HCT116 (cell line): ENCODE measurements around the gene LGALS7. TPM values are rescaled to one million over a fixed set of nuclear protein-coding genes. Genes with fewer than 3 reads are reported as not detected.
"Not testable (repeated sequence)": the region's sequence is repeated elsewhere in the genome, so short reads cannot be mapped to it uniquely, and the experiment has no call there.

Experiments
- ATAC-seq: fragments of 200-7000 bp; cut with Tn5 transposase; 2 replicates; pipeline ENCODE4 v1.9.1; 2020; ENCODE audit warnings: mild to moderate bottlenecking, moderate library complexity
- Bru-seq: library from RNA; stranded (reverse); fragments of 400-500 nt; gene quantifications from one replicate; lab custom pipeline; 2021; lab: Mats Ljungman, UMichigan
- BruChase-seq, 2 experiments: library from RNA; stranded (reverse); fragments of 400-500 nt; gene quantifications; one replicate each; lab custom pipeline; 2021; lab: Mats Ljungman, UMichigan
- BruUV-seq: library from RNA; stranded (reverse); fragments of 400-500 nt; replicated peaks from 2 replicates; lab custom pipeline; 2021; lab: Mats Ljungman, UMichigan
- CTCF ChIA-PET: fragments of 300-600 bp; sonication (Branson Sonifier 250); formaldehyde crosslinking; loops from one replicate; lab custom pipeline; 2021; ENCODE audit warnings: antibody characterized with exemption; lab: Charles Lee
- POLR2A ChIA-PET: fragments of 300-600, 350-600 bp; sonication (Branson Sonifier 250); formaldehyde crosslinking; loops from one replicate; lab custom pipeline; 2021; ENCODE audit warnings: antibody characterized with exemption; lab: Charles Lee
- RAD21 ChIA-PET, 2 experiments: fragments of 300-600 bp; sonication (Branson Sonifier 250); formaldehyde crosslinking; loops; one replicate each; lab custom pipeline; 2023; ENCODE audit warnings: low total read pairs in 2 of 2; ENCODE audit not compliant: uncharacterized antibody in 2 of 2, unreplicated experiment in 2 of 2, low non-redundant PET in 1 of 2; lab: Charles Lee
- DNase-seq: peaks from one replicate; pipeline ENCODE4 v3.0.0-alpha.2; 2010; ENCODE audit warnings: low read depth, low spot score
- H2AFZ ChIP-seq: fragments of 200-600 bp; shearing (Covaris generic), sonication (generic); 2 replicates; pipeline ENCODE4 v1.6.1; 2017; ENCODE audit warnings: low read depth, mixed run types, mixed read lengths, antibody characterized with exemption, low read length; ENCODE audit not compliant: poor library complexity, severe bottlenecking
- H3K27ac ChIP-seq: 2 replicates; pipeline ENCODE4 v1.5.1; 2012; ENCODE audit warnings: low read depth, low read length
- H3K27me3 ChIP-seq: fragments of 200-600 bp; sonication (generic); 2 replicates; pipeline ENCODE4 v1.6.1; 2016; ENCODE audit warnings: mixed run types, low read length, mixed read lengths; ENCODE audit not compliant: insufficient read depth
- H3K36me3 ChIP-seq, 2 experiments: fragments of 200-500 bp in 1 of 2; fragments of 200-600 bp in 1 of 2; sonication (Bioruptor generic) in 1 of 2; sonication (generic) in 1 of 2; 2 replicates each; pipeline versions ENCODE4 v1.5.1 to v1.6.1; 2014 to 2016; ENCODE audit warnings: low read length in 2 of 2, inconsistent platforms in 1 of 2, mixed read lengths in 1 of 2, mixed run types in 1 of 2; ENCODE audit not compliant: insufficient read depth in 2 of 2, control insufficient read depth in 1 of 2
- H3K4me1 ChIP-seq, 2 experiments: fragments of 200-600 bp in 1 of 2; sonication (generic) in 1 of 2; 2 replicates each; pipeline versions ENCODE4 v1.5.1 to v1.6.1; 2012 to 2017; ENCODE audit warnings: low read length in 2 of 2, inconsistent platforms in 1 of 2, mild to moderate bottlenecking in 1 of 2, mixed read lengths in 1 of 2, mixed run types in 1 of 2, moderate library complexity in 1 of 2; ENCODE audit not compliant: insufficient read depth in 2 of 2, control insufficient read depth in 1 of 2
- H3K4me2 ChIP-seq: fragments of 200-600 bp; sonication (generic); 2 replicates; pipeline ENCODE4 v1.6.1; 2017; ENCODE audit warnings: mixed run types, low read length, mixed read lengths
- H3K4me3 ChIP-seq, 2 experiments: fragments of 200-600 bp in 1 of 2; sonication (generic) in 1 of 2; replicated peaks in 1 of 2; 2 replicates each; pipeline ENCODE4 v1.5.1; 2011 to 2016; ENCODE audit warnings: low read length in 2 of 2, control low read depth in 1 of 2, low read depth in 1 of 2, mild to moderate bottlenecking in 1 of 2, mixed read lengths in 1 of 2, mixed run types in 1 of 2
- H3K79me2 ChIP-seq: fragments of 200-600 bp; sonication (generic); 2 replicates; pipeline ENCODE4 v1.6.1; 2017; ENCODE audit warnings: mild to moderate bottlenecking, mixed run types, low read length, moderate library complexity, mixed read lengths; ENCODE audit not compliant: insufficient read depth
- H3K9ac ChIP-seq: fragments of 200-600 bp; sonication (generic); 2 replicates; pipeline ENCODE4 v1.6.1; 2016; ENCODE audit warnings: low read length, mixed read lengths
- H3K9me2 ChIP-seq: fragments of 200-600 bp; sonication (generic), shearing (Covaris generic); 2 replicates; pipeline ENCODE4 v1.6.1; 2017; ENCODE audit warnings: mixed run types, mild to moderate bottlenecking, moderate library complexity; ENCODE audit not compliant: insufficient read depth
- H3K9me3 ChIP-seq, 2 experiments: fragments of 200-500 bp in 1 of 2; fragments of 200-600 bp in 1 of 2; sonication (Bioruptor generic) in 1 of 2; sonication (generic) in 1 of 2; 2 replicates each; pipeline ENCODE4 v1.6.1; 2014 to 2017; ENCODE audit warnings: low read length in 2 of 2, mixed read lengths in 2 of 2, inconsistent platforms in 1 of 2, low read depth in 1 of 2, mild to moderate bottlenecking in 1 of 2, mixed run types in 1 of 2, moderate library complexity in 1 of 2; ENCODE audit not compliant: control insufficient read depth in 1 of 2, insufficient read depth in 1 of 2
- H4K20me1 ChIP-seq: fragments of 200-600 bp; sonication (generic), shearing (Covaris generic); 2 replicates; pipeline ENCODE4 v1.6.1; 2017; ENCODE audit warnings: mixed run types, mild to moderate bottlenecking, moderate library complexity; ENCODE audit not compliant: insufficient read depth
- CTCF ChIP-seq, 3 experiments: fragments of 200-600 bp in 1 of 3; sonication (generic) in 1 of 3; IDR thresholded peaks in 2 of 3; conservative IDR thresholded peaks in 1 of 3; 2 replicates each; pipeline ENCODE4 v1.5.1; 2012 to 2017; ENCODE audit warnings: low read depth in 2 of 3, low read length in 2 of 3, antibody characterized with exemption in 1 of 3, borderline replicate concordance in 1 of 3, control low read depth in 1 of 3, mild to moderate bottlenecking in 1 of 3, mixed read lengths in 1 of 3, mixed run types in 1 of 3, moderate library complexity in 1 of 3; ENCODE audit not compliant: insufficient read depth in 1 of 3
- JUND ChIP-seq: IDR thresholded peaks from 2 replicates; pipeline ENCODE4 v1.6.1; 2012
- RAD21 ChIP-seq: IDR thresholded peaks from 2 replicates; pipeline ENCODE4 v1.6.1; 2012; ENCODE audit warnings: low read depth, mild to moderate bottlenecking
- SRF ChIP-seq: IDR thresholded peaks from 2 replicates; pipeline ENCODE4 v1.6.1; 2012; ENCODE audit warnings: low read depth
- TCF7L2 ChIP-seq: IDR thresholded peaks from 2 replicates; pipeline ENCODE4 v1.7.0; 2011; ENCODE audit warnings: borderline replicate concordance, inconsistent platforms; ENCODE audit not compliant: insufficient read depth, insufficient read length; ENCODE audit errors: extremely low read depth
- ZFX ChIP-seq: fragments of 450-650 bp; IDR thresholded peaks from 2 replicates; pipeline ENCODE4 v1.6.1; 2017
- intact Hi-C: fragments of 100-400 bp; cut with micrococcal nuclease; formaldehyde crosslinking; loops from 2 replicates; pipeline ENCODE4 v1.10.0; 2022
- long read RNA-seq: library from polyadenylated mRNA; unstranded; transcript quantifications from one replicate; pipeline ENCODE4 v2.0.0, GENCODE V29; 2021; ENCODE audit not compliant: unreplicated experiment
- polyA plus RNA-seq: library from polyadenylated mRNA; unstranded; fragments of >200 nt; gene quantifications from 2 replicates; pipeline ENCODE4 v1.2.1, GENCODE V29; 2012; ENCODE audit warnings: missing spikeins
- total RNA-seq: library from RNA; stranded (reverse); gene quantifications from one replicate; pipeline ENCODE4 v1.2.1, GENCODE V29; 2021; ENCODE audit not compliant: unreplicated experiment

Gene LGALS7
- total RNA-seq (not detected), Bru-seq, nascent RNA (not detected), BruChase-seq, experiment 1, labeled RNA remaining after a 6-hour chase (not detected), BruChase-seq, experiment 2, labeled RNA remaining after a 2-hour chase (not detected)
- not detected in 2 replicates for polyA plus RNA-seq
- long read RNA-seq, result 0 reads

- TF ChIP-seq SRF (no peak), JUND (no peak), TCF7L2 (no peak), RAD21 (no peak), ZFX (no peak), CTCF (IDR thresholded peaks at IDR 0.05 in 2 of 3, conservative IDR thresholded peaks at IDR 0.05 in 1 of 3; ENCODE audit: borderline replicate concordance in 1 of 3, insufficient read depth in 1 of 3, low read depth in 2 of 3, low read length in 2 of 3) (no peak)
- peaks cover 0 to 6% of the 10 kb centered on the region in 2 experiments; a peak in 1 of 4 replicates for H3K4me1 ChIP-seq
- RAD21 ChIA-PET, result no interaction called here
- CTCF ChIA-PET, result no interaction called here
- no peak within 1 kb of the TSS for H3K4me2 ChIP-seq
- POLR2A ChIA-PET, result no interaction called here
- H3K9me2 ChIP-seq, result no peaks in the 10 kb centered on the region
- no peaks in the 10 kb centered on the region for H3K27me3 ChIP-seq
- DNase-seq, result no peak
- no peaks in the 10 kb centered on the region for H3K36me3 ChIP-seq
- BruUV-seq, result no TSS peak
- no peaks in the 10 kb centered on the region for H3K9me3 ChIP-seq
- H3K4me3 ChIP-seq, result no peak within 1 kb of the TSS
- no peak within 1 kb of the TSS for H2AFZ ChIP-seq
- no peaks in the 10 kb centered on the region for H3K79me2 ChIP-seq
- intact Hi-C loops, result no loop called here
- H4K20me1 ChIP-seq, result no peaks in the 10 kb centered on the region
- no peak within 1 kb of the TSS for H3K27ac ChIP-seq
- no peak within 1 kb of the TSS for H3K9ac ChIP-seq
- ATAC-seq, result no peak
Observed at GRCh38 chr19:38773469-38774177, at the start of gene LGALS7. Gene LGALS7, minus strand, starts transcription at chr19:38773517. Its CDS starts 25 bp downstream, at chr19:38773492.

- POLR2A ChIA-PET, result interaction anchor here (1.6 to 2.4 kb wide), 2 partner anchors 21 to 28 kb away, joined by 11 to 13 read pairs; no protein-coding TSS in a partner anchor
- DNase-seq, H3K4me3 ChIP-seq, H3K9ac ChIP-seq, RAD21 ChIA-PET, BruUV-seq, intact Hi-C loops, H3K36me3 ChIP-seq, H3K9me2 ChIP-seq, H3K4me2 ChIP-seq, H4K20me1 ChIP-seq, ATAC-seq, H3K27me3 ChIP-seq, H2AFZ ChIP-seq, H3K9me3 ChIP-seq: not testable (repeated sequence)
- CTCF ChIA-PET, result interaction anchor here (1.6 kb wide), 1 partner anchor 109 kb away, joined by 5 read pairs; the partner anchor contains the start of genes MRPS12 and SARS2
- Histone ChIP-seq H3K79me2 (peaks cover 35% of the 10 kb centered on the region), H3K4me1 (peaks cover 0 to 11% of the 10 kb centered on the region in 2 experiments; a peak in 1 of 4 replicates), H3K27ac (peak overlapping the region; percentile 55)
Observed at GRCh38 chr19:38821230-38821825, 48.0 kb upstream of the LGALS7 start.
